Measurements from ENCODE around the gene PLEKHF1. TPM values are rescaled to one million over a fixed set of nuclear protein-coding genes. Genes with fewer than 3 reads are reported as not detected.

The PLEKHF1 gene
- total RNA-seq, 1 experiment from 2014 or later = 15.9 TPM

- ChIA-PET POLR2A (ENCODE audit: unreplicated experiment) (no interaction called here), CTCF (interaction anchor here (0.5 kb wide), 1 partner anchor 36 kb away, joined by 6 read pairs; no protein-coding TSS in a partner anchor)
- Histone ChIP-seq H3K4me3 (ENCODE audit: low read length) (peak overlapping the region; percentile 85), H3F3A (ENCODE audit: low read length, unreplicated experiment) (no peaks in the 10 kb centered on the region), H3K79me2 (ENCODE audit: low read length) (peaks cover 29% of the 10 kb centered on the region), H3K9me3 (ENCODE audit: low read length) (no peaks in the 10 kb centered on the region), H3K9me2 (replicated peaks; ENCODE audit: low read length) (no peaks in the 10 kb centered on the region), H3K4me1 (ENCODE audit: insufficient read depth, low read length) (peaks cover 47% of the 10 kb centered on the region), H3K9ac (ENCODE audit: low read length) (peak overlapping the region; percentile 80; the same call in 1 of the 2 replicates), H3K27me3 (ENCODE audit: low read length) (no peaks in the 10 kb centered on the region), H3K27ac (ENCODE audit: low read length) (no peak overlapping the region), H3K36me3 (ENCODE audit: low read depth, low read length) (no peaks in the 10 kb centered on the region), H4K20me1 (ENCODE audit: low read length) (peaks cover 4% of the 10 kb centered on the region; the same call in 1 of the 2 replicates), H2AFZ (ENCODE audit: low read length) (0 out of 2 replicates have a peak overlapping the region, but pooled peaks have one; percentile 43), H3K4me2 (ENCODE audit: low read length) (peak overlapping the region; percentile 94)
- DNase-seq = no peak
- ATAC-seq = peak; percentile 1
- no TSS peak for BruUV-seq (replicated peaks)
- no peak for TF ChIP-seq EZH2 (IDR thresholded peaks at IDR 0.05; ENCODE audit: low read length, unreplicated experiment)
- TF ChIP-seq CTCF (conservative IDR thresholded peaks at IDR 0.05; ENCODE audit: low read depth, low read length) = no peak
- TF ChIP-seq EZH2phosphoT487 (IDR thresholded peaks at IDR 0.05; ENCODE audit: borderline replicate concordance, low read length) = no peak
- intact Hi-C loops (cut with micrococcal nuclease) = no loop called here
Observed at GRCh38 chr19:29666578-29667386, 1.5 kb downstream of the PLEKHF1 start.

GRCh38 chr19:29667387-29667783 is 2.1 kb downstream of the PLEKHF1 start:
- Histone ChIP-seq H2AFZ (ENCODE audit: low read length) (no peak overlapping the region), H3K27ac (ENCODE audit: low read length) (no peak overlapping the region), H3K4me2 (ENCODE audit: low read length) (peak overlapping the region; percentile 94), H3K9ac (ENCODE audit: low read length) (no peak overlapping the region), H3K79me2 (ENCODE audit: low read length) (peaks cover 35% of the 10 kb centered on the region), H3K9me3 (ENCODE audit: low read length) (no peaks in the 10 kb centered on the region), H3K4me1 (ENCODE audit: insufficient read depth, low read length) (peaks cover 43% of the 10 kb centered on the region), H3K36me3 (ENCODE audit: low read depth, low read length) (no peaks in the 10 kb centered on the region), H4K20me1 (ENCODE audit: low read length) (peaks cover 4% of the 10 kb centered on the region; the same call in 1 of the 2 replicates), H3K4me3 (ENCODE audit: low read length) (peak overlapping the region; percentile 85; the same call in 1 of the 2 replicates), H3K9me2 (replicated peaks; ENCODE audit: low read length) (no peaks in the 10 kb centered on the region), H3F3A (ENCODE audit: low read length, unreplicated experiment) (no peaks in the 10 kb centered on the region), H3K27me3 (ENCODE audit: low read length) (no peaks in the 10 kb centered on the region)
- ATAC-seq = no peak
- POLR2A ChIA-PET (ENCODE audit: unreplicated experiment) = no interaction called here
- CTCF ChIA-PET = no interaction called here
- TF ChIP-seq EZH2phosphoT487 (IDR thresholded peaks at IDR 0.05; ENCODE audit: borderline replicate concordance, low read length) (no peak), CTCF (conservative IDR thresholded peaks at IDR 0.05; ENCODE audit: low read depth, low read length) (no peak)
- no TSS peak for BruUV-seq (replicated peaks)
- intact Hi-C loops (cut with micrococcal nuclease) = no loop called here
- no peak for DNase-seq

- TF ChIP-seq EZH2 (IDR thresholded peaks at IDR 0.05; ENCODE audit: low read length, unreplicated experiment) (no peak), CTCF (conservative IDR thresholded peaks at IDR 0.05; ENCODE audit: low read depth, low read length) (no peak), EZH2phosphoT487 (IDR thresholded peaks at IDR 0.05; ENCODE audit: borderline replicate concordance, low read length) (no peak)
- H3K4me2 ChIP-seq (ENCODE audit: low read length) = no peak overlapping the region
- no peaks in the 10 kb centered on the region for H3K36me3 ChIP-seq (ENCODE audit: low read depth, low read length)
- ChIA-PET POLR2A (ENCODE audit: unreplicated experiment) (no interaction called here), CTCF (no interaction called here)
- ATAC-seq (no peak), DNase-seq (no peak)
- no peak overlapping the region for H3K9ac ChIP-seq (ENCODE audit: low read length)
- H3K4me1 ChIP-seq (ENCODE audit: insufficient read depth, low read length) = peaks cover 39% of the 10 kb centered on the region
- H4K20me1 ChIP-seq (ENCODE audit: low read length) = peaks cover 4% of the 10 kb centered on the region; the same call in 1 of the 2 replicates
- no peaks in the 10 kb centered on the region for H3K9me3 ChIP-seq (ENCODE audit: low read length)
- no peaks in the 10 kb centered on the region for H3K27me3 ChIP-seq (ENCODE audit: low read length)
- H3K9me2 ChIP-seq (replicated peaks; ENCODE audit: low read length) = no peaks in the 10 kb centered on the region
- intact Hi-C loops (cut with micrococcal nuclease) = no loop called here
- BruUV-seq (replicated peaks) = no TSS peak
- H3K79me2 ChIP-seq (ENCODE audit: low read length) = peaks cover 41% of the 10 kb centered on the region
- H3K27ac ChIP-seq (ENCODE audit: low read length) = no peak overlapping the region
- no peak overlapping the region for H3K4me3 ChIP-seq (ENCODE audit: low read length)
- H3F3A ChIP-seq (ENCODE audit: low read length, unreplicated experiment) = no peaks in the 10 kb centered on the region
- H2AFZ ChIP-seq (ENCODE audit: low read length) = no peak overlapping the region
Observed at GRCh38 chr19:29667901-29668341, 2.7 kb downstream of the PLEKHF1 start.
